DOHH2 (cell line): ENCODE results near the gene NCSTN.
A peak's percentile ranks its signal among the peaks of the same experiment; 100 is the strongest.

Source experiments
- H3F3A ChIP-seq: fragments of 200-600 bp; sonication (generic), shearing (Covaris generic); 2 replicates; pipeline ENCODE4 v1.6.0; 2016; ENCODE audit warnings: antibody characterized with exemption, mild to moderate bottlenecking; ENCODE audit not compliant: control insufficient read depth, insufficient read depth
- H3K27ac ChIP-seq: fragments of 200-600 bp; sonication (generic); 2 replicates; pipeline ENCODE4 v1.5.1; 2014; ENCODE audit warnings: low read depth, mild to moderate bottlenecking, low read length, moderate library complexity
- H3K27me3 ChIP-seq: fragments of 200-600 bp; sonication (generic); 2 replicates; pipeline ENCODE4 v1.6.1; 2014; ENCODE audit warnings: mild to moderate bottlenecking, low read length, mixed read lengths; ENCODE audit not compliant: control insufficient read depth
- H3K36me3 ChIP-seq: fragments of 200-600 bp; sonication (generic); 2 replicates; pipeline ENCODE4 v1.6.1; 2014; ENCODE audit warnings: mild to moderate bottlenecking, low read length, moderate library complexity, mixed read lengths; ENCODE audit not compliant: control insufficient read depth
- H3K4me1 ChIP-seq: fragments of 200-600 bp; sonication (generic); 2 replicates; pipeline ENCODE4 v1.6.1; 2014; ENCODE audit warnings: mild to moderate bottlenecking, low read length, mixed read lengths; ENCODE audit not compliant: control insufficient read depth
- H3K4me2 ChIP-seq: fragments of 200-600 bp; sonication (generic); 2 replicates; pipeline ENCODE4 v1.6.0; 2014; ENCODE audit warnings: mild to moderate bottlenecking, low read length, moderate library complexity
- H3K4me3 ChIP-seq: fragments of 200-600 bp; sonication (generic); 2 replicates; pipeline ENCODE4 v1.5.1; 2014; ENCODE audit warnings: mild to moderate bottlenecking, low read length, mixed read lengths
- H3K79me2 ChIP-seq: fragments of 200-600 bp; sonication (generic); 2 replicates; pipeline ENCODE4 v1.6.1; 2014; ENCODE audit warnings: mild to moderate bottlenecking, low read length, mixed read lengths; ENCODE audit not compliant: control insufficient read depth
- H3K9me2 ChIP-seq: fragments of 200-600 bp; sonication (generic); replicated peaks from 2 replicates; pipeline ENCODE4 v1.6.1; 2014; ENCODE audit warnings: mild to moderate bottlenecking, low read length, mixed read lengths; ENCODE audit not compliant: control insufficient read depth
- H3K9me3 ChIP-seq: fragments of 200-600 bp; sonication (generic); 2 replicates; pipeline ENCODE4 v1.6.1; 2014; ENCODE audit warnings: antibody characterized with exemption, low read length, mixed read lengths; ENCODE audit not compliant: control insufficient read depth, insufficient read depth
- H4K20me1 ChIP-seq: fragments of 200-600 bp; sonication (generic); 2 replicates; pipeline ENCODE4 v1.6.0; 2014; ENCODE audit warnings: low read depth, mild to moderate bottlenecking, antibody characterized with exemption, low read length, moderate library complexity; ENCODE audit not compliant: control insufficient read depth, insufficient read depth
- EZH2phosphoT487 ChIP-seq: fragments of 200-600 bp; sonication (generic); IDR thresholded peaks from 2 replicates; pipeline ENCODE4 v1.6.1; 2017; ENCODE audit warnings: borderline replicate concordance, mild to moderate bottlenecking, antibody characterized with exemption, low read length, moderate library complexity, mixed read lengths
- TF ChIP-seq, protein P1 (sequence below): fragments of 200-600 bp; sonication (generic); IDR thresholded peaks from one replicate; pipeline ENCODE4 v1.5.1; 2014; ENCODE audit warnings: antibody characterized with exemption, mild to moderate bottlenecking, low read depth, low read length; ENCODE audit not compliant: poor library complexity, severe bottlenecking

The NCSTN gene

DNA sequence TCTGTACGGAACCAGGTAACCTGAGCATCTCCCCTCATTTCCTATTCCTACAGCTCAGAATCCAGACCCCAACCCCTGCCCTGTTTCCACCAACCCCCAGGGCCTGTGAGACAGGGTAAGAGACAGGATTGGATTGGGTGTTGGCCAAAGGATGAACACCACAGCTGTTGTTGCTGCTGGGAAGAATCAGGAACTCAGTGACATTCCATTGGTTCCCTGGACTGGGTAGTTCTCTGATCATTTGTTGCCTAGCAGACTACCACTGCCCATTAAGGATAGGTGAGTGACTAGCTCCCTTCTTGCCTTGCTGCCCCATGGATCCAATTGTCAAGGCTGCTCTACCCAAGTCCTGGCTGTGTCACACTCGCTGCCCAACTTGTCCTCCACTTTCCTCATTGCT, 10.0 kb downstream of the NCSTN start:
- Histone ChIP-seq H3K4me3 (no peak overlapping the region), H3K9me2 (no peaks in the 10 kb centered on the region), H3K27me3 (no peaks in the 10 kb centered on the region), H3K4me2 (no peak overlapping the region), H3K27ac (no peak overlapping the region), H3K9me3 (no peaks in the 10 kb centered on the region), H3K79me2 (no peaks in the 10 kb centered on the region), H4K20me1 (no peaks in the 10 kb centered on the region), H3K4me1 (no peaks in the 10 kb centered on the region), H3K36me3 (peaks cover 95% of the 10 kb centered on the region), H3F3A (no peaks in the 10 kb centered on the region)
- TF ChIP-seq, protein P1, sequence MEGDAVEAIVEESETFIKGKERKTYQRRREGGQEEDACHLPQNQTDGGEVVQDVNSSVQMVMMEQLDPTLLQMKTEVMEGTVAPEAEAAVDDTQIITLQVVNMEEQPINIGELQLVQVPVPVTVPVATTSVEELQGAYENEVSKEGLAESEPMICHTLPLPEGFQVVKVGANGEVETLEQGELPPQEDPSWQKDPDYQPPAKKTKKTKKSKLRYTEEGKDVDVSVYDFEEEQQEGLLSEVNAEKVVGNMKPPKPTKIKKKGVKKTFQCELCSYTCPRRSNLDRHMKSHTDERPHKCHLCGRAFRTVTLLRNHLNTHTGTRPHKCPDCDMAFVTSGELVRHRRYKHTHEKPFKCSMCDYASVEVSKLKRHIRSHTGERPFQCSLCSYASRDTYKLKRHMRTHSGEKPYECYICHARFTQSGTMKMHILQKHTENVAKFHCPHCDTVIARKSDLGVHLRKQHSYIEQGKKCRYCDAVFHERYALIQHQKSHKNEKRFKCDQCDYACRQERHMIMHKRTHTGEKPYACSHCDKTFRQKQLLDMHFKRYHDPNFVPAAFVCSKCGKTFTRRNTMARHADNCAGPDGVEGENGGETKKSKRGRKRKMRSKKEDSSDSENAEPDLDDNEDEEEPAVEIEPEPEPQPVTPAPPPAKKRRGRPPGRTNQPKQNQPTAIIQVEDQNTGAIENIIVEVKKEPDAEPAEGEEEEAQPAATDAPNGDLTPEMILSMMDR: no peak
- TF ChIP-seq EZH2phosphoT487: no peak

DNA sequence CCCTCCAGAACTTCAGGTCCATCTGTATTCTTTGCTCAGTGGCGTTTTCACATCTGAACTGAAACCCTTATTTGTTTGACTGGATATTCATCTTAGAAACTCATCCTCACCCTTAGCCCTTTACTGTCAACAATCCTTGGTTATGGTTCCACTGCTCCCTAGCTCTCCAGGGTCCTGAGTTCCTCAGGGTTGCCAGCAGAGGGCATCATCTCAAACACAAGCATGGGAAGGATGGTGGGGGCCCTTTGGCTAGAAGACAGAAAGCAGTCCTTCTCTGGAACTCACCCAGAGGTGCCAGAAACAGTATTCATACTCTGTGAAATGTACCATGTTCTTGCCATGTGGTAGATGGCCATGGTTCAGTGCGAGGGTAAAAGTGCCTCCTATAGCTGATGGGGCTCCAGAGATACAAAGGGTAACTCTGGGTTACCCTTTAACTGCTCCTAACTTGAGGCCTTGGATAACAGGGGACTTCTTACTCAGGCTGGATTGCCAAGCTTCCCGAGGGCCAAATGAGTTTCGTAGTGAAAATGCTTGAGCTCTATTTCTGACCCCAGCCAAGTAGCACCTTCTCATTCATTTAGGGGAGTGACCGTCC, 11.3 kb downstream of the NCSTN start:
- TF ChIP-seq, protein P1: peak; percentile 81
- no peak for TF ChIP-seq EZH2phosphoT487
- H3K4me3 ChIP-seq: no peak overlapping the region
- H4K20me1 ChIP-seq: no peaks in the 10 kb centered on the region
- H3K36me3 ChIP-seq: peaks cover 87% of the 10 kb centered on the region
- no peaks in the 10 kb centered on the region for H3K9me3 ChIP-seq
- H3F3A ChIP-seq: no peaks in the 10 kb centered on the region
- H3K27me3 ChIP-seq: no peaks in the 10 kb centered on the region
- H3K79me2 ChIP-seq: no peaks in the 10 kb centered on the region
- H3K4me2 ChIP-seq: no peak overlapping the region
- no peak overlapping the region for H3K27ac ChIP-seq
- H3K9me2 ChIP-seq: no peaks in the 10 kb centered on the region
- H3K4me1 ChIP-seq: no peaks in the 10 kb centered on the region

DNA sequence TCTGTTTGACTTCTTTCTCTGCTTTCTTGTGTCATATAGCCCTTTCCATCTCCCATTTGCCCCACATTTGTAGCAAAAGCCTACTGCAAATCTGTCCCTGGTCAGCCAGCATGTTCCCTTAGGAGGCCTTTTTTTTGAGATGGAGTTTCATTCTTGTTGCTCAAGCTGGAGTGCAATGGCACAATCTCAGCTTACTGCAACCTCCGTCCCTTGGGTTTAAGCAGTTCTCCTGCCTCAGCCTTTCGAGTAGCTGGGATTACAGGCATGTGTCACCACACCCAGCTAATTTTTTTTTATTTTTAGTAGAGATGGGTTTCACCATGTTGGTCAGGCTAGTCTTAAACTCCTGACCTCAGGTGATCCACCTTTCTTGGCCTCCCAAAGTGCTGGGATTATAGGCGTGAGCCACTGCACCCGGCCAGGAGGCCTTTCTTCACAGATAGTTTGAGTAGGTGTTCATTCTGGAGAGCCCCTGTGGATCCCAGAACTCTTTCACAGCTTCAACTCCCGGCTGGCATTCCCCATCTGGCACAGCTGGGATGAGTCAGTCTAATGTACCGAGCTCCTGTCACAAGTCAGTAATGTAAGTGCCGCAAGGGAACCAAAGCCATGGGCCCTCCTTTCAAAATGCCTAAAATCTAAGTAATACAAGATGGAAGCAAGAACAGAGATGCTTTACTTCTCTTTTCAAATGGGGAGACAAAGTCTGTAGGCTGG, 14.3 kb downstream of the NCSTN start:
- Histone ChIP-seq H3K27me3 (no peaks in the 10 kb centered on the region), H3F3A (no peaks in the 10 kb centered on the region), H3K79me2 (no peaks in the 10 kb centered on the region), H4K20me1 (no peaks in the 10 kb centered on the region), H3K36me3 (peaks cover 64% of the 10 kb centered on the region), H3K4me3 (no peak overlapping the region), H3K9me3 (no peaks in the 10 kb centered on the region), H3K27ac (no peak overlapping the region), H3K4me1 (no peaks in the 10 kb centered on the region), H3K4me2 (no peak overlapping the region), H3K9me2 (no peaks in the 10 kb centered on the region)
- no peak for TF ChIP-seq EZH2phosphoT487
- TF ChIP-seq, protein P1: no peak
